H1 (cell line): ENCODE measurements around the gene PBX1. TPM values are rescaled to one million over a fixed set of nuclear protein-coding genes. Genes with fewer than 3 reads are reported as not detected.

Source experiments
- CTCF ChIA-PET: fragments of 300-600 bp; sonication (Branson Sonifier 250); formaldehyde crosslinking; loops from one replicate; lab custom pipeline; 2021; ENCODE audit not compliant: partially characterized antibody; lab: Charles Lee
- POLR2A ChIA-PET: fragments of 300-600 bp; sonication (Branson Sonifier 250); formaldehyde crosslinking; loops from one replicate; lab custom pipeline; 2021; ENCODE audit warnings: inconsistent platforms; ENCODE audit not compliant: partially characterized antibody; lab: Charles Lee
- DNase-seq, 2 experiments: peaks; one replicate each; pipeline versions ENCODE4 v3.0.0 to v3.0.0-alpha.2; 2010 to 2022; ENCODE audit warnings: low spot score in 2 of 2, low read depth in 1 of 2, mixed read lengths in 1 of 2
- FAIRE-seq: peaks from 2 replicates; lab custom pipeline; 2011; peaks lifted over from hg19 to GRCh38; lab: Jason Lieb, UNC
- H2AFZ ChIP-seq: 2 replicates; pipeline ENCODE4 v1.8.1; 2012; ENCODE audit warnings: low read length, inconsistent platforms
- H2AK5ac ChIP-seq: 2 replicates; pipeline ENCODE4 v1.6.1; 2013; ENCODE audit warnings: low read depth, low read length
- H2BK120ac ChIP-seq: replicated peaks from 2 replicates; pipeline ENCODE3; 2013; ENCODE audit warnings: low read depth, low read length, inconsistent platforms
- H2BK12ac ChIP-seq: 2 replicates; pipeline ENCODE4 v1.6.1; 2013; ENCODE audit warnings: low read depth, low read length
- H2BK15ac ChIP-seq: 2 replicates; pipeline ENCODE4 v1.6.1; 2013; ENCODE audit warnings: low read length
- H2BK20ac ChIP-seq: 2 replicates; pipeline ENCODE4 v1.6.1; 2013; ENCODE audit warnings: low read length
- H2BK5ac ChIP-seq: 2 replicates; pipeline ENCODE4 v1.6.1; 2013; ENCODE audit warnings: low read depth, low read length
- H3K14ac ChIP-seq: 2 replicates; pipeline ENCODE4 v1.6.1; 2013; ENCODE audit warnings: inconsistent platforms; ENCODE audit not compliant: insufficient read length
- H3K18ac ChIP-seq: 2 replicates; pipeline ENCODE4 v1.6.1; 2013; ENCODE audit warnings: low read length; ENCODE audit errors: extremely low read depth
- H3K23ac ChIP-seq: 2 replicates; pipeline ENCODE4 v1.6.1; 2013; ENCODE audit warnings: inconsistent platforms; ENCODE audit not compliant: insufficient read length
- H3K23me2 ChIP-seq: 2 replicates; pipeline ENCODE4 v1.6.1; 2013; ENCODE audit warnings: low read depth, low read length
- H3K27ac ChIP-seq: 2 replicates; pipeline ENCODE4 v1.6.1; 2011; ENCODE audit warnings: low read depth, low read length, inconsistent platforms
- H3K27me3 ChIP-seq, 4 experiments: replicated peaks in 1 of 4; 1 replicate in 1 of 4; 2 replicates in 3 of 4; pipeline versions ENCODE4 v1.6.1 to v1.8.1; 2011 to 2013; ENCODE audit warnings: low read length in 3 of 4, mild to moderate bottlenecking in 3 of 4, inconsistent platforms in 2 of 4, mixed read lengths in 2 of 4, moderate library complexity in 1 of 4; ENCODE audit not compliant: control insufficient read depth in 3 of 4, insufficient read depth in 3 of 4; ENCODE audit errors: extremely low read depth in 1 of 4
- H3K36me3 ChIP-seq, 4 experiments: 2 replicates each; pipeline versions ENCODE4 v1.6.1 to v1.8.1; 2011 to 2013; ENCODE audit warnings: mild to moderate bottlenecking in 4 of 4, low read length in 3 of 4, moderate library complexity in 2 of 4, control low read depth in 1 of 4, inconsistent platforms in 1 of 4; ENCODE audit not compliant: insufficient read depth in 4 of 4, control insufficient read depth in 2 of 4
- H3K4ac ChIP-seq: replicated peaks from 2 replicates; pipeline ENCODE3; 2013; ENCODE audit warnings: low read length, low read depth, mixed read lengths, inconsistent platforms; ENCODE audit not compliant: insufficient read length
- H3K4me1 ChIP-seq, 4 experiments: replicated peaks in 1 of 4; 1 replicate in 1 of 4; 2 replicates in 3 of 4; pipeline versions ENCODE4 v1.6.1 to v1.8.1; 2011 to 2013; ENCODE audit warnings: low read length in 3 of 4, inconsistent platforms in 2 of 4, mixed read lengths in 1 of 4; ENCODE audit not compliant: insufficient read depth in 4 of 4, control insufficient read depth in 3 of 4
- H3K4me2 ChIP-seq, 2 experiments: 2 replicates each; pipeline versions ENCODE4 v1.6.1 to v1.8.1; 2011 to 2013; ENCODE audit warnings: low read depth in 2 of 2, low read length in 2 of 2, control low read depth in 1 of 2, inconsistent platforms in 1 of 2, mild to moderate bottlenecking in 1 of 2; ENCODE audit not compliant: insufficient read depth in 1 of 2
- H3K4me3 ChIP-seq, 4 experiments: fragments of 200-600, 300-600 bp in 1 of 4; sonication (generic), shearing (Covaris generic), sonication (Bioruptor Twin) in 1 of 4; 2 replicates each; pipeline versions ENCODE4 v1.5.1 to v1.8.1; 2011 to 2016; ENCODE audit warnings: low read length in 4 of 4, low read depth in 3 of 4, control low read depth in 2 of 4, inconsistent platforms in 2 of 4, mild to moderate bottlenecking in 2 of 4, mixed read lengths in 1 of 4, moderate library complexity in 1 of 4; ENCODE audit not compliant: insufficient read depth in 2 of 4; ENCODE audit errors: extremely low read depth in 1 of 4
- H3K56ac ChIP-seq: replicated peaks from 2 replicates; pipeline ENCODE3; 2013; ENCODE audit warnings: low read depth, mild to moderate bottlenecking, mixed read lengths, low read length, inconsistent platforms; ENCODE audit not compliant: insufficient read length
- H3K79me1 ChIP-seq: 2 replicates; pipeline ENCODE4 v1.6.1; 2013; ENCODE audit warnings: low read depth, low read length, control low read depth
- H3K79me2 ChIP-seq, 2 experiments: 2 replicates each; pipeline versions ENCODE4 v1.6.1 to v1.8.1; 2012 to 2013; ENCODE audit warnings: low read length in 2 of 2, mild to moderate bottlenecking in 2 of 2, inconsistent platforms in 1 of 2; ENCODE audit not compliant: insufficient read depth in 2 of 2, control insufficient read depth in 1 of 2
- H3K9ac ChIP-seq, 4 experiments: replicated peaks in 1 of 4; 1 replicate in 1 of 4; 2 replicates in 3 of 4; pipeline versions ENCODE4 v1.6.1 to v1.8.1; 2011 to 2013; ENCODE audit warnings: low read depth in 3 of 4, low read length in 3 of 4, control low read depth in 2 of 4, mild to moderate bottlenecking in 2 of 4, moderate library complexity in 2 of 4, inconsistent platforms in 1 of 4; ENCODE audit errors: extremely low read depth in 1 of 4
- H3K9me3 ChIP-seq, 2 experiments: 2 replicates each; pipeline versions ENCODE4 v1.6.1 to v1.8.1; 2012 to 2013; ENCODE audit warnings: mild to moderate bottlenecking in 2 of 2, moderate library complexity in 2 of 2, control low read depth in 1 of 2, inconsistent platforms in 1 of 2, low read depth in 1 of 2, low read length in 1 of 2, mixed read lengths in 1 of 2; ENCODE audit not compliant: insufficient read depth in 2 of 2
- H4K20me1 ChIP-seq, 2 experiments: replicated peaks in 1 of 2; 2 replicates each; pipeline versions ENCODE3 to v1.8.1; 2011 to 2013; ENCODE audit warnings: inconsistent platforms in 2 of 2, low read length in 2 of 2, mild to moderate bottlenecking in 1 of 2; ENCODE audit not compliant: insufficient read depth in 2 of 2, control insufficient read depth in 1 of 2
- H4K5ac ChIP-seq: 2 replicates; pipeline ENCODE4 v1.6.1; 2013; ENCODE audit warnings: low read length, low read depth, mixed read lengths, inconsistent platforms; ENCODE audit not compliant: insufficient read length
- H4K8ac ChIP-seq: 2 replicates; pipeline ENCODE4 v1.8.0; 2013; ENCODE audit warnings: mild to moderate bottlenecking, moderate library complexity, low read length, inconsistent platforms; ENCODE audit not compliant: insufficient read depth; ENCODE audit errors: extremely low read depth
- H4K91ac ChIP-seq: replicated peaks from 2 replicates; pipeline ENCODE3; 2013; ENCODE audit warnings: low read length, mixed read lengths, inconsistent platforms; ENCODE audit not compliant: insufficient read length
- ASH2L ChIP-seq: fragments of 200-600, 300-600 bp; sonication (generic); IDR thresholded peaks from one replicate; pipeline ENCODE4 v1.7.1; 2017; ENCODE audit warnings: low read length
- CBX5 ChIP-seq: fragments of 300-800, 300-1000 bp; sonication (generic); IDR thresholded peaks from 2 replicates; pipeline ENCODE4 v1.7.1; 2016; ENCODE audit warnings: antibody characterized with exemption, low read length, low read depth
- CHD2 ChIP-seq: IDR thresholded peaks from 2 replicates; pipeline ENCODE4 v1.6.1; 2012; ENCODE audit warnings: low read length, improper control_type of control experiment
- CTBP2 ChIP-seq: IDR thresholded peaks from 2 replicates; pipeline ENCODE4 v1.7.0; 2011; ENCODE audit warnings: borderline replicate concordance, mild to moderate bottlenecking, moderate library complexity, mixed read lengths, low read length; ENCODE audit not compliant: insufficient read depth, insufficient read length
- EGR1 ChIP-seq: IDR thresholded peaks from 2 replicates; pipeline ENCODE4 v1.6.1; 2011; ENCODE audit warnings: low read depth, low read length, borderline replicate concordance
- HDAC6 ChIP-seq: IDR thresholded peaks from one replicate; pipeline ENCODE4 v1.7.1; 2012; ENCODE audit warnings: low read depth, mild to moderate bottlenecking, inconsistent platforms, low read length, moderate library complexity
- JUND ChIP-seq: IDR thresholded peaks from 2 replicates; pipeline ENCODE4 v1.6.1; 2011; ENCODE audit warnings: mild to moderate bottlenecking, improper control_type of control experiment, low read length
- MAFK ChIP-seq: IDR thresholded peaks from 2 replicates; pipeline ENCODE4 v1.6.1; 2012; ENCODE audit warnings: low read depth, mild to moderate bottlenecking, improper control_type of control experiment, low read length
- PHF8 ChIP-seq: fragments of 200-600 bp; sonication (generic); conservative IDR thresholded peaks from 2 replicates; pipeline ENCODE4 v1.7.1; 2012; ENCODE audit warnings: low read depth, mild to moderate bottlenecking, inconsistent platforms, low read length, moderate library complexity
- POU5F1 ChIP-seq: IDR thresholded peaks from 2 replicates; pipeline ENCODE4 v1.6.1; 2011; ENCODE audit warnings: low read depth, mild to moderate bottlenecking, low read length, moderate library complexity
- RFX5 ChIP-seq: IDR thresholded peaks from 2 replicates; pipeline ENCODE4 v1.6.1; 2011; ENCODE audit warnings: low read depth, low read length, improper control_type of control experiment, borderline replicate concordance
- SRF ChIP-seq: IDR thresholded peaks from 2 replicates; pipeline ENCODE4 v1.6.1; 2011; ENCODE audit warnings: mild to moderate bottlenecking, low read depth, low read length, moderate library complexity
- TBP ChIP-seq: IDR thresholded peaks from 2 replicates; pipeline ENCODE4 v1.6.1; 2011; ENCODE audit warnings: low read depth, low read length, improper control_type of control experiment
- YY1 ChIP-seq: IDR thresholded peaks from 2 replicates; pipeline ENCODE4 v1.6.1; 2011; ENCODE audit warnings: low read depth, mild to moderate bottlenecking, low read length
- WGBS, 2 experiments: shearing (Covaris generic) in 1 of 2; methylation state at CpG; one replicate each; pipeline versions ENCODE4 v1.1.6 to v1.1.7; 2013 to 2015; ENCODE audit warnings: low lambda C conversion rate in 2 of 2, mixed read lengths in 2 of 2, inconsistent platforms in 1 of 2, low coverage in 1 of 2, missing lambda C conversion rate in 1 of 2; ENCODE audit not compliant: insufficient replicate concordance in 2 of 2, insufficient coverage in 1 of 2, insufficient read length in 1 of 2; ENCODE audit errors: extremely low coverage in 1 of 2, missing lambda C conversion rate in 1 of 2; 5-methylcytosine and 5-hydroxymethylcytosine counted together
- polyA plus RNA-seq, 7 experiments: library from polyadenylated mRNA; depleted of rRNA in 3 of 7; stranded (reverse) in 5 of 7; unstranded in 2 of 7; fragments of >200 nt in 5 of 7; fragments of 200-250 nt in 2 of 7; gene quantifications; 1 replicate in 5 of 7; 2 replicates in 1 of 7; 4 replicates in 1 of 7; pipeline versions ENCODE4 v1.2.1 to v1.2.3, GENCODE V29; 2011 to 2013; ENCODE audit warnings: missing spikeins in 2 of 7, mixed read lengths in 2 of 7
- total RNA-seq: library from RNA; stranded (reverse); fragmentation: NEBNext Ultra II Directional; extraction: Animal tissue kit (Norgen Biotek cat#: 25700); gene quantifications from 2 replicates; pipeline ENCODE4 v1.2.1, GENCODE V29; 2021
- TF ChIP-seq, protein P1 (sequence below): IDR thresholded peaks from 2 replicates; pipeline ENCODE4 v1.6.1; 2012; ENCODE audit warnings: inconsistent platforms

Gene PBX1
- total and polyA plus RNA-seq, 2 of the 8 experiments (the other 6 are each of a cell fraction or from before 2014, with no cell fraction given): 87.4 to 124 TPM

DNA sequence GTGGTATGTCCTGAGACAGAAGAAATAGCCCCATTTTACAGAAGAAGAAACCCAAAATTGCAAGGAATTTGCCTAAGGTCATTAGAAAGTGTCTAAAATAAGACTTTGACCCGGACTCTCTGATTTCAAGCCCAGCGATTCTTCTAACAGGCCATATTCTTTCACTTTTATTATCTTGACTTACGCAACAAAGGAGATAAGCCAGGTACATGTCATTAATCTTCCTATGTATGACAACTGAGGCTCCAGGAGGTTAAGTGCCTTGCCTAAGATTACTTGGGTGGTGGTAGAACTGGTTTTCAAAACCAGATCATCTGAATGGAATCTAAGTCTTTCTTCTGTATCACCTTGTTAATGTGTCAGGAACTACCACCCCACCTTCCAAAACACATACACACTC, 124.3 kb downstream of the PBX1 start:
- no peak overlapping the region for H2BK120ac ChIP-seq
- no peak overlapping the region for H2BK15ac ChIP-seq
- no peak overlapping the region for H3K4ac ChIP-seq
- H3K9me3 ChIP-seq: no peaks in the 10 kb centered on the region
- peaks cover 0 to 16% (median 2%) of the 10 kb centered on the region in 4 experiments; a peak in 4 of 8 replicates for H3K36me3 ChIP-seq
- peaks cover 0 to 56% of the 10 kb centered on the region in 2 experiments; a peak in 2 of 4 replicates for H3K79me2 ChIP-seq
- H3K23me2 ChIP-seq: no peaks in the 10 kb centered on the region
- no peak overlapping the region for H2BK5ac ChIP-seq
- no peak overlapping the region for H3K9ac ChIP-seq
- no peak overlapping the region for H3K23ac ChIP-seq
- DNase-seq (no peak), FAIRE-seq (no peak)
- CTCF ChIA-PET: interaction anchor here (1.4 to 2.8 kb wide), 2 partner anchors 9 to 20 kb away, joined by 4 to 19 read pairs; no protein-coding TSS in a partner anchor
- no peak overlapping the region for H3K14ac ChIP-seq
- H3K4me3 ChIP-seq: no peak overlapping the region
- H3K79me1 ChIP-seq: no peaks in the 10 kb centered on the region; the same call in 1 of the 2 replicates
- no peaks in the 10 kb centered on the region for H3K27me3 ChIP-seq
- no peak overlapping the region for H2AFZ ChIP-seq
- no peak overlapping the region for H2BK20ac ChIP-seq
- H4K91ac ChIP-seq: no peak overlapping the region
- POLR2A ChIA-PET: no interaction called here
- H4K5ac ChIP-seq: no peak overlapping the region
- no peak overlapping the region for H3K27ac ChIP-seq
- no peaks in the 10 kb centered on the region; a peak in 1 of 7 replicates for H3K4me1 ChIP-seq
- no peak overlapping the region for H2AK5ac ChIP-seq
- H3K56ac ChIP-seq: no peak overlapping the region
- 92% methylated on average over 3 of the region's 3 CpGs; no CpG with 5 or more reads in 1 of the 2 experiments for WGBS, 2 experiments
- no peak overlapping the region for H2BK12ac ChIP-seq
- no peak overlapping the region for H3K18ac ChIP-seq
- H4K8ac ChIP-seq: no peak overlapping the region
- peaks cover under 1 to 13% of the 10 kb centered on the region in 2 experiments for H4K20me1 ChIP-seq
- no peak overlapping the region for H3K4me2 ChIP-seq
- TF ChIP-seq YY1 (no peak), EGR1 (no peak), PHF8 (no peak), CBX5 (no peak), TBP (no peak), MAFK (no peak), CTBP2 (no peak), RFX5 (no peak), POU5F1 (no peak), JUND (no peak), SRF (no peak), ASH2L (no peak), CHD2 (no peak), HDAC6 (no peak)
- TF ChIP-seq, protein P1, sequence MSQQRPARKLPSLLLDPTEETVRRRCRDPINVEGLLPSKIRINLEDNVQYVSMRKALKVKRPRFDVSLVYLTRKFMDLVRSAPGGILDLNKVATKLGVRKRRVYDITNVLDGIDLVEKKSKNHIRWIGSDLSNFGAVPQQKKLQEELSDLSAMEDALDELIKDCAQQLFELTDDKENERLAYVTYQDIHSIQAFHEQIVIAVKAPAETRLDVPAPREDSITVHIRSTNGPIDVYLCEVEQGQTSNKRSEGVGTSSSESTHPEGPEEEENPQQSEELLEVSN: no peak
